DND-41 (cell line): ENCODE measurements around the gene ATP2A2.

Source experiments
- ATAC-seq: fragments of 200-7000 bp; cut with Tn5 transposase; 3 replicates; pipeline ENCODE4 v1.9.1; 2021; ENCODE audit warnings: low read depth; ENCODE audit not compliant: insufficient read depth
- DNase-seq: peaks from one replicate; pipeline ENCODE4 v3.0.0-alpha.2; 2020
- H2AFZ ChIP-seq: 2 replicates; pipeline ENCODE4 v1.6.0; 2012; ENCODE audit warnings: low read depth, low read length
- H3K27ac ChIP-seq: 2 replicates; pipeline ENCODE4 v1.5.1; 2012; ENCODE audit warnings: low read length, inconsistent platforms
- H3K27me3 ChIP-seq: fragments of 200-600 bp; sonication (generic); 2 replicates; pipeline ENCODE4 v1.6.0; 2012; ENCODE audit warnings: low read length, mild to moderate bottlenecking, inconsistent platforms; ENCODE audit not compliant: insufficient read depth, poor library complexity
- H3K36me3 ChIP-seq: 2 replicates; pipeline ENCODE4 v1.5.1; 2012; ENCODE audit warnings: low read length, inconsistent platforms; ENCODE audit not compliant: insufficient read depth
- H3K4me1 ChIP-seq: 2 replicates; pipeline ENCODE4 v1.5.1; 2012; ENCODE audit warnings: mild to moderate bottlenecking, low read length; ENCODE audit not compliant: insufficient read depth
- H3K4me2 ChIP-seq: 2 replicates; pipeline ENCODE4 v1.6.0; 2012; ENCODE audit warnings: mild to moderate bottlenecking, moderate library complexity, low read length, inconsistent platforms; ENCODE audit not compliant: insufficient read depth
- H3K4me3 ChIP-seq, 2 experiments: fragments of 200-600 bp in 1 of 2; shearing (Covaris generic) in 1 of 2; 2 replicates each; pipeline ENCODE4 v1.5.1; 2012 to 2016; ENCODE audit warnings: inconsistent platforms in 2 of 2, low read length in 2 of 2, mild to moderate bottlenecking in 2 of 2, low read depth in 1 of 2, moderate library complexity in 1 of 2
- H3K79me2 ChIP-seq: 2 replicates; pipeline ENCODE4 v1.6.0; 2012; ENCODE audit warnings: low read length, inconsistent platforms; ENCODE audit not compliant: insufficient read depth
- H3K9ac ChIP-seq: 2 replicates; pipeline ENCODE4 v1.6.0; 2012; ENCODE audit warnings: low read depth, mild to moderate bottlenecking, inconsistent platforms, low read length, moderate library complexity
- H3K9me3 ChIP-seq: 2 replicates; pipeline ENCODE4 v1.5.1; 2012; ENCODE audit warnings: low read length, moderate library complexity, mild to moderate bottlenecking, inconsistent platforms; ENCODE audit not compliant: insufficient read depth, severe bottlenecking
- H4K20me1 ChIP-seq: 2 replicates; pipeline ENCODE4 v1.6.0; 2012; ENCODE audit warnings: low read length; ENCODE audit not compliant: insufficient read depth
- CTCF ChIP-seq: IDR thresholded peaks from 2 replicates; pipeline ENCODE4 v1.5.1; 2012; ENCODE audit warnings: borderline replicate concordance, low read length, moderate library complexity, mild to moderate bottlenecking; ENCODE audit not compliant: poor library complexity, severe bottlenecking; ENCODE audit errors: extremely low read depth
- EZH2 ChIP-seq: IDR thresholded peaks from 3 replicates; pipeline ENCODE4 v1.6.1; 2012; ENCODE audit warnings: borderline replicate concordance, low read depth, mild to moderate bottlenecking, moderate library complexity, low read length, inconsistent platforms; ENCODE audit not compliant: severe bottlenecking

ATP2A2 gene

DNA sequence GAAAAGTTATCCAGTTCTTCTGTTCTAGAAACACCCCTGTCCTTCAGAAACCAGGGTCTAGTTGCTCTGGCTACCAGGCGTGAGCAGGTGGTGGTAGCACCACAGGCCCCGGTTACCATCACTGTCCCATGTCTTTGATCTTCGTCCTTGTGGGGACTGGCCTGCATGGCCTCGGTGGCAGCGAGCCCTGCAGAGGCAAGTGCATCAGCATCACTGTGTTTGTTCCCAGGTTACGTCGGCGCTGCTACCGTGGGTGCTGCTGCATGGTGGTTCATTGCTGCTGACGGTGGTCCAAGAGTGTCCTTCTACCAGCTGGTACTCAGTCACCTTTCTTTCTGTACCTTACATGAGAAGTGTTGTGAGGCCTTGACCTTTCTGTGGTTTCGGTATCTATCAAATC lies 63.6 kb downstream of the ATP2A2 start:
- TF ChIP-seq CTCF (no peak), EZH2 (no peak)
- no peak overlapping the region for H3K9ac ChIP-seq
- no peaks in the 10 kb centered on the region for H3K27me3 ChIP-seq
- no peak overlapping the region for H2AFZ ChIP-seq
- H3K27ac ChIP-seq = no peak overlapping the region
- peaks cover 100% of the 10 kb centered on the region for H3K36me3 ChIP-seq
- ATAC-seq = no peak
- H4K20me1 ChIP-seq = peaks cover 11% of the 10 kb centered on the region
- no peak for DNase-seq
- no peaks in the 10 kb centered on the region for H3K4me1 ChIP-seq
- H3K4me3 ChIP-seq = no peak overlapping the region
- no peaks in the 10 kb centered on the region for H3K9me3 ChIP-seq
- no peak overlapping the region for H3K4me2 ChIP-seq
- H3K79me2 ChIP-seq = no peaks in the 10 kb centered on the region

DNA sequence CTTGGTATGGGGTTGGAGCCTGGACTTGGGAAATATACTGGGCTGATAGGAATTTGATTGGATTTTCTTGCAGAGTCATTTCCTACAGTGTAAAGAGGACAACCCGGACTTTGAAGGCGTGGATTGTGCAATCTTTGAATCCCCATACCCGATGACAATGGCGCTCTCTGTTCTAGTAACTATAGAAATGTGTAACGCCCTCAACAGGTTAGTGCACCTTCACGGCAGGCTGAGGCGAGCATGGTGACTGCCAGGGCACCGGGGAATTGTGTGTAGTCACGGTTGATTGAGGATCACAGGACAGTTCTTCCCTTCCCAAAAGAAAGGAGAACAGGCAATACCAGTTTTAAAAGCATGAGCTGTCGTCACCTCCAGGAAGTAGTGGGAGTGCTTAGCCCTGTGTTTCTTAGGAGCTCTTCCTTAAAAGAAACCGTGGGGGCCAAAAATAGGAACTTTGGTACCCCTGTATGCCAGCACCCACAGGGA lies 64.2 kb downstream of the ATP2A2 start:
- Histone ChIP-seq H3K36me3 (peaks cover 99% of the 10 kb centered on the region), H3K4me1 (no peaks in the 10 kb centered on the region), H3K4me3 (no peak overlapping the region), H2AFZ (no peak overlapping the region), H3K9me3 (no peaks in the 10 kb centered on the region), H3K4me2 (no peak overlapping the region), H3K79me2 (no peaks in the 10 kb centered on the region), H3K27me3 (no peaks in the 10 kb centered on the region), H3K27ac (no peak overlapping the region), H4K20me1 (peaks cover 11% of the 10 kb centered on the region), H3K9ac (no peak overlapping the region)
- ATAC-seq = no peak
- no peak for TF ChIP-seq CTCF
- no peak for TF ChIP-seq EZH2
- DNase-seq = no peak

GRCh38 chr12:110345963-110346362 lies 64.9 kb downstream of the ATP2A2 start:
- DNase-seq (no peak), ATAC-seq (no peak)
- Histone ChIP-seq H3K27ac (no peak overlapping the region), H3K9ac (no peak overlapping the region), H3K36me3 (peaks cover 95% of the 10 kb centered on the region), H2AFZ (no peak overlapping the region), H3K27me3 (no peaks in the 10 kb centered on the region), H3K4me2 (no peak overlapping the region), H3K9me3 (no peaks in the 10 kb centered on the region), H3K4me1 (no peaks in the 10 kb centered on the region), H3K4me3 (no peak overlapping the region), H4K20me1 (peaks cover 11% of the 10 kb centered on the region), H3K79me2 (no peaks in the 10 kb centered on the region)
- TF ChIP-seq CTCF = no peak
- TF ChIP-seq EZH2 = no peak

GRCh38 chr12:110347767-110348166 lies 66.7 kb downstream of the ATP2A2 start:
- no peaks in the 10 kb centered on the region for H3K79me2 ChIP-seq
- H3K36me3 ChIP-seq = peaks cover 77% of the 10 kb centered on the region
- no peaks in the 10 kb centered on the region for H3K4me1 ChIP-seq
- no peaks in the 10 kb centered on the region for H3K9me3 ChIP-seq
- H2AFZ ChIP-seq = no peak overlapping the region
- no peak overlapping the region for H3K4me3 ChIP-seq
- DNase-seq = no peak
- H4K20me1 ChIP-seq = peaks cover 8% of the 10 kb centered on the region
- no peaks in the 10 kb centered on the region for H3K27me3 ChIP-seq
- H3K4me2 ChIP-seq = no peak overlapping the region
- H3K27ac ChIP-seq = no peak overlapping the region
- no peak for TF ChIP-seq EZH2
- no peak for TF ChIP-seq CTCF
- ATAC-seq = no peak
- H3K9ac ChIP-seq = no peak overlapping the region
